ENCODE results near the gene CACNA1F. TPM values are rescaled to one million over a fixed set of nuclear protein-coding genes. Genes with fewer than 3 reads are reported as not detected.

Gene CACNA1F
- total RNA-seq, 1 experiment from 2014 or later = not detected

DNA sequence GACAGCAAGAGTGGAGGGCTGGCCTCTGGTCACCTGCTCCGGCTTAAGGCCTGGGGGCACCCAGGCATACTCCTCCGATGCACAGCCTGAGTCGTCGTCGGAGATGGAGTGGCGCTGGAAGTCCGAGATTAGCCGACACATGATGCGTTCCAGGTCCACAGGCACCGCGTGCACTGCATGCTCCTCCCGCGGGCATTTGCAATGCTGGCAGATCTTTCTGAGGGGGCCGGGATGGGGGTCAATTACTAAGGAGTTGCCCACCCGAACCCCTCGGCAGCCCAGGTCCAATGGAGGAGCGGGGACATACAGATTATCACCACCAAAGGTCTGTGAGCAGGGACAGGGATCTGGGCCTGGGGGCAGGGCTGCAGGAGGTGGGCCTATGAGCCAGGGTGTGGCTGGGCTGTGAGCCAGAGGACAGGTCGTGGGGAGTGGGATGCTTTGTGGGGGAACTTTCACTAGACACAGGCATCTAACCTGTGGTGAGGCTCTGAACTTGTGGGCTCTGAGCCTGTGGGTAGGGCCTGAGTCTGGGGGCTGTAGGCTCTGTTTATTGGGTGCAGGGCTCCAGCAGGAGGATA lies 49.3 kb downstream of the CACNA1F start:
- ChIA-PET POLR2A (ENCODE audit: unreplicated experiment) (no interaction called here), CTCF (interaction anchor here (1.1 kb wide), 1 partner anchor 28 kb away, joined by 5 read pairs; no protein-coding TSS in a partner anchor)
- no peaks in the 10 kb centered on the region for H3F3A ChIP-seq (ENCODE audit: insufficient read depth, low read depth)
- H3K36me3 ChIP-seq (ENCODE audit: low read depth) = no peaks in the 10 kb centered on the region
- no peaks in the 10 kb centered on the region for H3K9me3 ChIP-seq (ENCODE audit: insufficient read depth, low read depth)
- peak overlapping the region; percentile 24; the same call in 1 of the 2 replicates for H3K4me3 ChIP-seq
- intact Hi-C loops (cut with micrococcal nuclease; ENCODE audit: unreplicated experiment) = loop anchor here (2.0 to 10.0 kb wide), 2 partner anchors 17 to 139 kb away; partner anchors contain the start of gene TFE3
- TF ChIP-seq, protein P1, sequence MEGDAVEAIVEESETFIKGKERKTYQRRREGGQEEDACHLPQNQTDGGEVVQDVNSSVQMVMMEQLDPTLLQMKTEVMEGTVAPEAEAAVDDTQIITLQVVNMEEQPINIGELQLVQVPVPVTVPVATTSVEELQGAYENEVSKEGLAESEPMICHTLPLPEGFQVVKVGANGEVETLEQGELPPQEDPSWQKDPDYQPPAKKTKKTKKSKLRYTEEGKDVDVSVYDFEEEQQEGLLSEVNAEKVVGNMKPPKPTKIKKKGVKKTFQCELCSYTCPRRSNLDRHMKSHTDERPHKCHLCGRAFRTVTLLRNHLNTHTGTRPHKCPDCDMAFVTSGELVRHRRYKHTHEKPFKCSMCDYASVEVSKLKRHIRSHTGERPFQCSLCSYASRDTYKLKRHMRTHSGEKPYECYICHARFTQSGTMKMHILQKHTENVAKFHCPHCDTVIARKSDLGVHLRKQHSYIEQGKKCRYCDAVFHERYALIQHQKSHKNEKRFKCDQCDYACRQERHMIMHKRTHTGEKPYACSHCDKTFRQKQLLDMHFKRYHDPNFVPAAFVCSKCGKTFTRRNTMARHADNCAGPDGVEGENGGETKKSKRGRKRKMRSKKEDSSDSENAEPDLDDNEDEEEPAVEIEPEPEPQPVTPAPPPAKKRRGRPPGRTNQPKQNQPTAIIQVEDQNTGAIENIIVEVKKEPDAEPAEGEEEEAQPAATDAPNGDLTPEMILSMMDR (conservative IDR thresholded peaks at IDR 0.05) = no peak
- no peak for TF ChIP-seq EZH2 (IDR thresholded peaks at IDR 0.05; ENCODE audit: low read depth)
- no peak for DNase-seq
- no peaks in the 10 kb centered on the region for H3K4me1 ChIP-seq (replicated peaks; ENCODE audit: insufficient read depth)
- H3K4me2 ChIP-seq = peak overlapping the region; percentile 56; the same call in 1 of the 2 replicates
- H4K20me1 ChIP-seq (ENCODE audit: insufficient read depth) = no peaks in the 10 kb centered on the region
- H3K27me3 ChIP-seq (ENCODE audit: insufficient read depth, low read depth) = no peaks in the 10 kb centered on the region
- BruUV-seq (replicated peaks) = no TSS peak
- H3K79me2 ChIP-seq (ENCODE audit: low read depth) = 0 out of 2 replicates have a peak, but pooled peaks cover 6% of the 10 kb centered on the region
- no peaks in the 10 kb centered on the region for H3K9me2 ChIP-seq (ENCODE audit: insufficient read depth)
- H2AFZ ChIP-seq = no peak overlapping the region
- H3K27ac ChIP-seq = no peak overlapping the region

GRCh38 chrX:49179358-49179757 lies 53.8 kb downstream of the CACNA1F start:
- BruUV-seq (replicated peaks) = no TSS peak
- Histone ChIP-seq H3K36me3 (ENCODE audit: low read depth) (no peaks in the 10 kb centered on the region), H3F3A (ENCODE audit: insufficient read depth, low read depth) (no peaks in the 10 kb centered on the region), H2AFZ (no peak overlapping the region), H3K4me3 (no peak overlapping the region), H3K79me2 (ENCODE audit: low read depth) (no peaks in the 10 kb centered on the region), H3K27ac (no peak overlapping the region), H3K4me2 (no peak overlapping the region), H4K20me1 (ENCODE audit: insufficient read depth) (no peaks in the 10 kb centered on the region), H3K27me3 (ENCODE audit: insufficient read depth, low read depth) (no peaks in the 10 kb centered on the region), H3K9me3 (ENCODE audit: insufficient read depth, low read depth) (no peaks in the 10 kb centered on the region), H3K9me2 (ENCODE audit: insufficient read depth) (no peaks in the 10 kb centered on the region), H3K4me1 (replicated peaks; ENCODE audit: insufficient read depth) (no peaks in the 10 kb centered on the region)
- CTCF ChIA-PET = no interaction called here
- POLR2A ChIA-PET (ENCODE audit: unreplicated experiment) = no interaction called here
- intact Hi-C loops (cut with micrococcal nuclease; ENCODE audit: unreplicated experiment) = no loop called here
- TF ChIP-seq, protein P1 (conservative IDR thresholded peaks at IDR 0.05) = no peak
- TF ChIP-seq EZH2 (IDR thresholded peaks at IDR 0.05; ENCODE audit: low read depth) = no peak
- DNase-seq = no peak

DNA sequence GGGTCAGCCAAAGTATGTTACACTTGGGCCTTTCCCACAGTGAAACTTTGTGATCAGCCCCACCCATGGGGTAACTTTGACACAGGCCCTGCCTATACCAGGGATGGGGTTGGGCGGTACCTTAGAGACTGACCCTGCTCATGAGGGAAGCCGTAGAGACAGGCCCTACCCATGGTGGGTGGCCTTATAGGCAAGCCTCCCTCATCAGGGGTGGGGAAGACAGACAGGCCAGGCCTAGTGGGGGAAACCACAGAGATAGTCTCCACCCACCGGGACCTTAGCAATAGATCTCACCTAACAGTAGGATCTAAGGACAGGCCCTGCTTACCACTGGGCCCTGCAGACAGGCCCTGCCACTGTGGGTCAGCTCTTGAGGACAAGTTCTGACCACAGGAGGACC lies 54.6 kb downstream of the CACNA1F start:
- CTCF ChIA-PET = no interaction called here

More for the DNA sequence above, 54.6 kb downstream of the CACNA1F start:
- Histone ChIP-seq H3K27ac (no peak overlapping the region), H3K36me3 (ENCODE audit: low read depth) (no peaks in the 10 kb centered on the region), H3K27me3 (ENCODE audit: insufficient read depth, low read depth) (no peaks in the 10 kb centered on the region), H3K79me2 (ENCODE audit: low read depth) (no peaks in the 10 kb centered on the region), H3K4me2 (no peak overlapping the region), H3K4me3 (no peak overlapping the region), H3F3A (ENCODE audit: insufficient read depth, low read depth) (no peaks in the 10 kb centered on the region), H3K4me1 (replicated peaks; ENCODE audit: insufficient read depth) (no peaks in the 10 kb centered on the region), H4K20me1 (ENCODE audit: insufficient read depth) (no peaks in the 10 kb centered on the region), H2AFZ (no peak overlapping the region), H3K9me2 (ENCODE audit: insufficient read depth) (no peaks in the 10 kb centered on the region), H3K9me3 (ENCODE audit: insufficient read depth, low read depth) (no peaks in the 10 kb centered on the region)
- no peak for TF ChIP-seq EZH2 (IDR thresholded peaks at IDR 0.05; ENCODE audit: low read depth)
- TF ChIP-seq, protein P1 (conservative IDR thresholded peaks at IDR 0.05) = no peak
- POLR2A ChIA-PET (ENCODE audit: unreplicated experiment) = no interaction called here
- no TSS peak for BruUV-seq (replicated peaks)
- intact Hi-C loops (cut with micrococcal nuclease; ENCODE audit: unreplicated experiment) = no loop called here
- DNase-seq = no peak
